Right ventricle myocardium inferior (tissue), 1 donor: ENCODE data around the gene CD44. TPM values are rescaled to one million over a fixed set of nuclear protein-coding genes. Genes with fewer than 3 reads are reported as not detected.

Experiments
- ATAC-seq: fragments of 200-7000 bp; cut with Tn5 transposase; one replicate; pipeline ENCODE4 v1.9.1; 2020; ENCODE audit warnings: mild to moderate bottlenecking, moderate library complexity
- DNase-seq: peaks from one replicate; pipeline ENCODE4 v3.0.0; 2021; ENCODE audit errors: missing footprints
- intact Hi-C: fragments of 100-400 bp; cut with DNase I; formaldehyde crosslinking; loops from one replicate; pipeline ENCODE4 v1.11.0; 2022
- total RNA-seq: library from RNA; stranded (reverse); fragmentation: NEBNext Ultra II Directional; extraction: Animal tissue kit (Norgen Biotek cat#: 25700); gene quantifications from one replicate; pipeline ENCODE4 v1.2.1, GENCODE V29; 2021
- donor health status: DM: no; HTN: yes; CAD: no; lungs with severe emphysema.

Gene CD44
- total RNA-seq, 1 donor from 2014 or later: 19.9 TPM

GRCh38 chr11:35133656-35134055 is 5.3 kb upstream of the CD44 start:
- no peak for ATAC-seq
- intact Hi-C loops: no loop called here
- DNase-seq: no peak

DNA sequence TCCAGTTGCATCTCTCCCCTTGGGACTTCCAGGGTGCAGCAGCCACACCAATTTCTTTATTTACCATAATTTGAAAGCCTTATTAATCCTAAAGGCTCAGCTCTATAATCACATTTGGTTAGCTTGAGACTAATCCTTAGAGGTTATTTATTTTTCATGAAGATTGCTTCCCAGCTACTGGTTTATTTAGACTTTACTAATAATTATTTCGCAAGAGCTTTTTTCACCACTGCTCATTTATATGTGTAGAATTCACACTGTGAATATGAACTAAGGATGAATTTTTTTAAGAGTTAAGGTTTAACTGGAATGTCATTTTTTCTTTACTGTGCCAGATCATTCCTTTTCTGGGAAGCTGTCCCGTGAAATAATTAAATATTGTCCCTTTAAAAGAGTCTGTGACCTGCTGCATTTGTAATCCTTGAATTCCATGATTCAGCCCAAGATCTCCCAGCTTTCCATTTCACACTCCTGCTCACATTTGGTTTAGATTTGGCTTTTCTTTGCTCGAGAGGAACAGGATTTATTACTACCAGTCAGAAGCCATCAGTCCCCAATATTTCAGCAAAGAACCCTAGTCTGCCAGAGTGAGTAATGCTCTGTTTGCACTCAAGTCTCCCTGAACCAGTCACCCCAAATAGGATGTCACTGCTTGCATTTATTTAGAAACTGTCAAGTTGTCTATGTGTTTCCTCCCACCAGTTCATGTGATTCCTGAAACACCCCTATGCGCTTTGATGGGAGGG is 4.4 kb upstream of the CD44 start:
- DNase-seq (no peak), ATAC-seq (no peak)
- intact Hi-C loops: no loop called here

- DNase-seq: no peak
- peak; percentile 32 for ATAC-seq
- intact Hi-C loops: no loop called here
Observed at GRCh38 chr11:35135222-35135621, 3.7 kb upstream of the CD44 start.

- DNase-seq (no peak), ATAC-seq (no peak)
- intact Hi-C loops: no loop called here
Observed at GRCh38 chr11:35136311-35136710, 2.7 kb upstream of the CD44 start.

DNA sequence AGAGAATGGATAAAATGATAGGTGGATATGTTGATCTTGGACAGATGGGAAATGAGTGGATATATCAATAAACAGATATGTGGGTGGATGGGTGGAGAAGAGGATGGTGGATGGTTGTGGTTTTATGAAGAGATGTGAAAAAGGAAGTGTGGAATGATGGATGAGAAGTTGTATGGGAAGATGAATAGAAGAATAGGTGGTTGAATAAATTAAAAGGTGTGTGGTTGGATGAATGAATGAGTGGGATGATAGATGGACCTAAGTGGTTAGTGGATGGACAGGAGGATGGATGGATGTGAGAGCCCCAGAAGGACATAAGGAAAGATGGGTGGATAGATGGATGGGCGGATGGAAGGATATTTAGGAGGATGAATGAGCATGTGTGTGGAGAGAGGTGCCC is 913 bp upstream of the CD44 start:
- DNase-seq (no peak), ATAC-seq (no peak)
- intact Hi-C loops: no loop called here

- ATAC-seq (peak; percentile 27), DNase-seq (no peak)
- intact Hi-C loops: no loop called here
Observed at GRCh38 chr11:35138606-35138942, 397 bp upstream of the CD44 start.

- intact Hi-C loops: no loop called here
- ATAC-seq: no peak
- DNase-seq: no peak
Observed at GRCh38 chr11:35139722-35140282, 831 bp downstream of the CD44 start.

GRCh38 chr11:35141071-35141470 is 2.1 kb downstream of the CD44 start:
- DNase-seq (no peak), ATAC-seq (no peak)
- intact Hi-C loops: no loop called here

DNA sequence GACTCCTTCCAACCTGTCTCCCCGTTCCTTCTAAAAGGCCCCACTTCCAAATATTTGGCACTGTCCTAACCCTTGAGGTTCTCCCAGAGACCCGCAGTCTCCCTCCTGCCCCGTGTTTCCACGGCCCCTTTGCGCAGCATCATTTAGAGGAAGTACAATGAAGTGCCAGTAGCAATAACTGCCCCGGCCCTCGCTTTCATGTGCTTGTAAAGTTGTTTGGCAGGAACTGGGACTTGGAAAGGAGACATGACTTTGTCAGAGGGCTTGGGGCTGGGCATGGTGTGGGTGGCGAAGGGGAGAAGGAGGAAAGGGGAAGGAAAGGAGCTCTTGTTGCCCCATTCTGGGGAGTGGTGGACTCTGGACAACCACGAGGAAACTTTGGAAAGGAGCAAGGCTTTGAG is 2.6 kb downstream of the CD44 start:
- ATAC-seq (no peak), DNase-seq (peak; percentile 90)
- intact Hi-C loops: no loop called here

- DNase-seq (no peak), ATAC-seq (no peak)
- intact Hi-C loops: no loop called here
Observed at GRCh38 chr11:35142481-35143075, 3.6 kb downstream of the CD44 start.

DNA sequence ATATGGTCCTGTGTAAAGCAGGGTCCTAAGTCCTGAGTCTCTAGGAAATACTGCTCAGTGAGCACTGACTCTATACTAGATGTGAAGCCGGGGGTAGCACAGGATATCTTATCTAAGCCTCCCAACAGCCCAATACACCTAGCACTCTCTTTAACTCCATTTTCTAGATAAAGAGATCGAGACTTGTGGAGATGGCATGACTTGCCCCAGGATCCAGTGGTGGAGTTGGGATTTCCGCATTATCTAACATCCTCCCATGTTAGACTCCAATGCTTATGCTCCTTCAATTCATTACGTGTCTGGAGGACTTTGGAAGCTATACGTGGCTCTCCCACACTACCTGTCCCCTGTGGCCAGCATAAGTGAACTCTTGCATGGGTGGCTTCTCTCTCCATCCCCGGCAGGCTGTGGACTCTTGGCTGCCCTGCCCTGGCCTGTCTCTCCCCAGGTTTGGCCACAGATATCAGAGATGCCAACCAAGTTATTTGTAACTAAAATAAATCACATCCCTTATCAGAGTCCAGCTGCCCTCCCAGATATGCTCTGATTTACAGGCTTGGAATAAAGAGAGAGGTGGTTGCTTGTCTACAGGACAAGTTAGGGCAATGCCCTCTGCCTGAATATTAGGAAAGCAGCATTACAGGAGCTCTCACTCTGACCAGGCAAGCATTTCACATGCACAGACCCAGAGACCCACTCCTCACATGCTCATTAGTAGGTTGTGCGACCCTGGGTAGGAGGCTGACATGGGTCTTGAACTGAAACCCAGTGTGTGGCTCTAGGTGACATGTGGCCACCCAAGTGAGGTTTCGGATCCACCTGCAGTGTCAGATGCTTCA is 4.5 kb downstream of the CD44 start:
- DNase-seq (no peak), ATAC-seq (no peak)
- intact Hi-C loops: no loop called here

DNA sequence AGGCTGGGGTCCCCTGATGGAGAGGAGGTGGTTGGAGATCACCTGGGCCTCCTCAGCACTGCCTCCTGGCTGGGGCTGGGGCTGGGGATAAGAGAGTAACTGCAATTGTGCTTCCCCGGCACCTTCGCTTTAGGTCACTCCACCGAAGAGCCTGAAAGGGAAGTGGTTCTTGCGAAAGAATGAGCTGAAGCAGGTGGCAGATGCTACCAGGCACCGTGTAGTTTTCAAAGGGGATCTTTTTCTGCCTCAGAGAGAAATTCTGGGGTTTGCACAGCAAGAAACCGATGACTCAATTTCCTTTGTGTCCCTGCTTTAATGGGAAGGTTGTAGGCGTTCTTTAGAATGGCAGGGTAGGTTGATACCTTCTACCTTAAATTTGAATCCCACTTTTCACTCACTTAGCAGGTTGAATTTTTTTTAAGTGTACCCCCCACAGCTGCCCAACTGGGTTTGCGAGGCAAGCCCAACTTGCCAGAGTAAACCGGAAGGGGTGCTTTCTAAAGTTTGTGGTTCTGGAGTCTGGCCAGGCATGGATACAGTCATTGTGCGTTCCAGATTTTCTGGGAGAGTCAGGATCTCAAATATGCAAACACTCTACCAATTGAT is 5.3 kb downstream of the CD44 start:
- intact Hi-C loops: no loop called here
- ATAC-seq (no peak), DNase-seq (no peak)

DNA sequence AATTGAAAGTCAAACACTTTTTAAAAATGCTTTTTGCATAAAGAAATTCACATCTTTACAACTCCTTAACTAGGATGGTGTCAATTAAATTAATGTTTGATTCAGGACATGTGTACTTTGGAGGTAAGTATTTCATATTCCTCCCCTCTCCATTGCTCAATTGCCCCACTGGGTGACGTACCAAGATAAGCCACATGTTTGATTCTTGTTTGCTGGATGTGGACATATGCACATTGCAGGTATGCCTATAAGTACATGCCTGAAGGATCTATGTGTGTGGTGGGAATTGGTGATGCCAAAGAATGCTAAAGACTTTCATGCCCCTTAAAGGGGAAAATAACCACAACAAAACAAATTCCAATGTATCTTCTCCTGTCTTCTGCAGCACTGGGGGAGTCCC is 5.8 kb downstream of the CD44 start:
- intact Hi-C loops: no loop called here
- DNase-seq: no peak
- ATAC-seq: no peak

GRCh38 chr11:35145271-35145670 is 6.3 kb downstream of the CD44 start:
- no peak for ATAC-seq
- no peak for DNase-seq
- intact Hi-C loops: no loop called here

GRCh38 chr11:35146074-35146521 is 7.1 kb downstream of the CD44 start:
- no peak for DNase-seq
- no peak for ATAC-seq
- intact Hi-C loops: no loop called here

DNA sequence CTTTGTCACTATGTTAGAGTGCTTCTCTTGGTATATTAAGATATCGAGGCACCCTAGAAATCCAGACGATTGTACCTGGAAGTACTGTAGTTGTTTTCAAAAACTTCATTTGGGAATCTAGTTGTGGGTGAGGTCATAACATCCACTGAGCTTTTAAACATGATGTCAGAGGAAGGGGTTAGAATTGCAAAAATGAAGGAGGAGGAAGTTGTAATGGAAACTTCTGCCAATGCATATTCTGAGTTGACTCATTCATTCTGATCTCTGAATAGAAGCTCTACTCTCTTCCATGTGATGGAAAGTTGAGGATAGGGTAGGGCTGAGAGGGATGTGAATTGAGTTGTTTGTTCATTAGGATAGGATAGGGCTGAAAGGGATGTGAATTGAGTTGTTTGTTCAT is 7.7 kb downstream of the CD44 start:
- no peak for DNase-seq
- ATAC-seq: no peak
- intact Hi-C loops: no loop called here

DNA sequence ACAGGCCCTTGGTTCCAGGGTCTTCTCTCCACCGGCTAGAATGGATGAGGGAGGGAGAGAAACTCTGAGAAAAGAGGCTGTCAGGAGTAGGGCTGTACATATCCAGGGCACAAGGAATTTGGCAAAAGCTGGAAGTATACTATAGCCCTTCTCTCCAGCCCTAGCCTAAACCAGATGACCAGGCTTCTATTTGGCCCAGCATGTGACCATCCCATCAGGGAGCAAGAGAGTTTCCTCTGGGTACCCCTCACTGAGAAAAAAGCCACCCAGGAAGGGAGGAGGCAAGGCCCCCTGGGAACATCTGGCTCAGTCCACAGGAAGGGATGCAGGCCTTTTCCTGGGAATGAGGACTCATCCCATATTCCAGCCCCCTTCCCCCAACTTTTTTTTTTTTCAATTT is 8.3 kb downstream of the CD44 start:
- intact Hi-C loops: no loop called here
- DNase-seq (no peak), ATAC-seq (no peak)

DNA sequence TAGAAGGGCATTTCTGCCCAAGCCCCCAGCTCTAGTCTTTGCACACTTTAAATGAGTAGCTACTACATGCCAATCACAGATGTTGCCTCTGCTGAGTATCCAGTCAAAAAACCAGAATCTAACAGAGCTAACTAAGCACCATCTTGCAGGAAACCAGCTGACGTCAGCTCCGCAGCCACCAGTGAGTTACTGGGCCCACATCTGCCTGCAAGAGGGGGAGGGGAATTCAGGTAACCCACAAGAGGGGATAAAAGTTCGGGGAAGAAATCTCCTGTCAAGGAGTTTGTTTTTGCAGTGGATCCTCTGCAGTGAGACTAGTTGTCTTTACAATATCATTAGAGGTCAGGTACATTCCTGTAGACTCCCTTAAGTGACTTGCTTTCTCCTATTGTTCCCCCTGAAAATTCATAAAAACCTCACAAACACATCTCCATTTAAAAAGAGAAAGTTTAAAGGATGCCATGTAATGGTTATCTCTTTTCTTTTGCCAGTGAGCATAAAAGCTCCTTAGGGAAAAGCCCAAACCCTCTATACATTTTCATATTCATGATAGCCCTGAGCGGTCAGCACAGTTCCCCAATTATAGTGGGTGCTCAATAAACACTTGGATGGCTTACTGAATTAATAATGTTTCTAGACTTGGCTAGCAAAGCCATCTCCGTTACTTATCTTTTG is 9.3 kb downstream of the CD44 start:
- no peak for ATAC-seq
- DNase-seq: no peak
- intact Hi-C loops: no loop called here

- ATAC-seq: no peak
- no peak for DNase-seq
- intact Hi-C loops: no loop called here
Observed at GRCh38 chr11:35150454-35150853, 11.5 kb downstream of the CD44 start.
